Testis (tissue), 3 donors: ENCODE measurements around the gene RETSAT. TPM values are rescaled to one million over a fixed set of nuclear protein-coding genes. Genes with fewer than 3 reads are reported as not detected.

Experiments used
- DNase-seq: peaks from one replicate; pipeline ENCODE4 v3.0.0-alpha.2; 2019
- H3K27ac ChIP-seq, 2 donors: fragments of 200-600 bp; sonication (generic); one replicate each; pipeline ENCODE4 v1.5.1; 2019
- H3K27me3 ChIP-seq: fragments of 200-600 bp; sonication (generic); one replicate; pipeline ENCODE4 v1.5.1; 2019
- H3K36me3 ChIP-seq: fragments of 200-600 bp; sonication (generic); one replicate; pipeline ENCODE4 v1.5.1; 2017; ENCODE audit warnings: low read depth; ENCODE audit errors: missing control alignments
- H3K4me1 ChIP-seq: fragments of 200-600 bp; sonication (generic); one replicate; pipeline ENCODE4 v1.5.1; 2019
- H3K4me3 ChIP-seq, 2 donors: fragments of 200-600 bp; sonication (generic); one replicate each; pipeline ENCODE4 v1.5.1; 2017 to 2019
- H3K9me3 ChIP-seq: fragments of 200-600 bp; sonication (generic); one replicate; pipeline ENCODE4 v1.5.1; 2017
- POLR2A ChIP-seq: fragments of 450-650 bp; IDR thresholded peaks from one replicate; pipeline ENCODE4 v1.6.1; 2017; ENCODE audit warnings: antibody characterized with exemption, mild to moderate bottlenecking, moderate library complexity
- WGBS, 2 donors: methylation state at CpG; one replicate each; pipeline ENCODE4 v1.1.5; 2018; 5-methylcytosine and 5-hydroxymethylcytosine counted together
- intact Hi-C: fragments of 100-400 bp; cut with DNase I; formaldehyde crosslinking; loops from one replicate; pipeline ENCODE4 v1.15.1; 2023; ENCODE audit warnings: low total_unique reads
- polyA plus RNA-seq: library from polyadenylated mRNA; stranded (reverse); fragments of 350-450 nt; fragmentation: Illumina TruSeq; extraction: RNeasy Lipid Tissue Mini Kit (QIAGEN cat#74804); gene quantifications from one replicate; pipeline ENCODE4 v1.2.3, GENCODE V29; 2014; ENCODE audit warnings: low read depth, low replicate concordance; ENCODE audit not compliant: insufficient read depth
- total RNA-seq, 2 donors: library from RNA; depleted of rRNA; stranded (reverse); fragments of >200 nt; gene quantifications; one replicate each; pipeline ENCODE4 v1.2.3, GENCODE V29; 2016
- TF ChIP-seq, protein P1 (sequence below), 3 experiments: fragments of 450-650 bp in 2 of 3; fragments of 200-600 bp in 1 of 3; sonication (generic) in 1 of 3; IDR thresholded peaks; one replicate each; pipeline ENCODE4 v1.5.1; 2016 to 2019; ENCODE audit warnings: antibody characterized with exemption in 3 of 3, mild to moderate bottlenecking in 2 of 3, moderate library complexity in 1 of 3

Gene RETSAT
- total and polyA plus RNA-seq, 3 donors from 2014 or later: 49.7 to 60.5 (median 54.0) TPM

DNA sequence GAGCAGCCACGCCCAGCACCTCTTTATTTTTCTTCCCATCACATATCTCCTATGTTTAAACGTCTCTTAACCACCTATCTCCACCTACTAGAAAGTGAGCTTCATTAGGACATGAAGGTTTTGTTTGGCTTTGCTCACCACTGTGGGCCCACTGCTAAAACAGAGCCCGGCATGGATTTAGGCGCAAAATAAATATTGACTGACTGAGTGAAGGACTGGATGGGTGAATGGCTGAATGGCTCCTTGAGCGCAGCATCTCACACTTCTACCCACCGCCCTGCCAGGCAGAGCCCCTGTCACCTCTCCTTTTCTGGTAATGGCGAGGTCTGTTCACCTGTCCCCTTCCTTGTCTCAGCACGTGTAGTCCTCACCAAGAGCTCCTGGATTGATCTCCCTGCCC is 45.7 kb upstream of the RETSAT start:
- TF ChIP-seq POLR2A: no peak
- TF ChIP-seq, protein P1, sequence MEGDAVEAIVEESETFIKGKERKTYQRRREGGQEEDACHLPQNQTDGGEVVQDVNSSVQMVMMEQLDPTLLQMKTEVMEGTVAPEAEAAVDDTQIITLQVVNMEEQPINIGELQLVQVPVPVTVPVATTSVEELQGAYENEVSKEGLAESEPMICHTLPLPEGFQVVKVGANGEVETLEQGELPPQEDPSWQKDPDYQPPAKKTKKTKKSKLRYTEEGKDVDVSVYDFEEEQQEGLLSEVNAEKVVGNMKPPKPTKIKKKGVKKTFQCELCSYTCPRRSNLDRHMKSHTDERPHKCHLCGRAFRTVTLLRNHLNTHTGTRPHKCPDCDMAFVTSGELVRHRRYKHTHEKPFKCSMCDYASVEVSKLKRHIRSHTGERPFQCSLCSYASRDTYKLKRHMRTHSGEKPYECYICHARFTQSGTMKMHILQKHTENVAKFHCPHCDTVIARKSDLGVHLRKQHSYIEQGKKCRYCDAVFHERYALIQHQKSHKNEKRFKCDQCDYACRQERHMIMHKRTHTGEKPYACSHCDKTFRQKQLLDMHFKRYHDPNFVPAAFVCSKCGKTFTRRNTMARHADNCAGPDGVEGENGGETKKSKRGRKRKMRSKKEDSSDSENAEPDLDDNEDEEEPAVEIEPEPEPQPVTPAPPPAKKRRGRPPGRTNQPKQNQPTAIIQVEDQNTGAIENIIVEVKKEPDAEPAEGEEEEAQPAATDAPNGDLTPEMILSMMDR (IDR thresholded peaks at IDR 0.05): no peak
- H3K4me3 ChIP-seq: no peak overlapping the region
- peaks cover 16% of the 10 kb centered on the region for H3K4me1 ChIP-seq
- no peaks in the 10 kb centered on the region for H3K27me3 ChIP-seq
- WGBS, 2 donors: 95 to 97% methylated on average over 8 of the region's 8 CpGs
- DNase-seq: no peak
- intact Hi-C loops: no loop called here
- no peak overlapping the region for H3K27ac ChIP-seq
- H3K9me3 ChIP-seq: no peaks in the 10 kb centered on the region
- no peaks in the 10 kb centered on the region for H3K36me3 ChIP-seq

DNA sequence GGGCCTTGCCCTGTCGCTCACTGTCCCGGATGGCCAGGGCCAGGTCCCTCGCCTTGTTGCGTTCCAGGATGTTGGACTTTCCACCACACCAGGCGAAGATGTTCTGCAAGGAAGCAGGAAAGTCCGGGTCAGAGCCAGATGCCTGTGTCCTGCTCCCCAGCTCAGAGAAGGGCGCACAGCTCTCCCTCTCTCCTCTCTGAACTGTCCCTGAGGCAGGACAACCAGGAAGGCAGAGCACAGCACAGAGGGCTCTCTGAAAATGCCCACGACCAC is 44.8 kb upstream of the RETSAT start:
- Histone ChIP-seq H3K4me1 (peaks cover 16% of the 10 kb centered on the region), H3K27me3 (no peaks in the 10 kb centered on the region), H3K27ac (no peak overlapping the region), H3K9me3 (no peaks in the 10 kb centered on the region), H3K36me3 (no peaks in the 10 kb centered on the region), H3K4me3 (no peak overlapping the region)
- no peak for DNase-seq
- 94 to 96% methylated on average over 8 of the region's 8 CpGs for WGBS, 2 donors
- TF ChIP-seq, protein P1 (IDR thresholded peaks at IDR 0.05): no peak
- TF ChIP-seq POLR2A: no peak
- intact Hi-C loops: no loop called here

DNA sequence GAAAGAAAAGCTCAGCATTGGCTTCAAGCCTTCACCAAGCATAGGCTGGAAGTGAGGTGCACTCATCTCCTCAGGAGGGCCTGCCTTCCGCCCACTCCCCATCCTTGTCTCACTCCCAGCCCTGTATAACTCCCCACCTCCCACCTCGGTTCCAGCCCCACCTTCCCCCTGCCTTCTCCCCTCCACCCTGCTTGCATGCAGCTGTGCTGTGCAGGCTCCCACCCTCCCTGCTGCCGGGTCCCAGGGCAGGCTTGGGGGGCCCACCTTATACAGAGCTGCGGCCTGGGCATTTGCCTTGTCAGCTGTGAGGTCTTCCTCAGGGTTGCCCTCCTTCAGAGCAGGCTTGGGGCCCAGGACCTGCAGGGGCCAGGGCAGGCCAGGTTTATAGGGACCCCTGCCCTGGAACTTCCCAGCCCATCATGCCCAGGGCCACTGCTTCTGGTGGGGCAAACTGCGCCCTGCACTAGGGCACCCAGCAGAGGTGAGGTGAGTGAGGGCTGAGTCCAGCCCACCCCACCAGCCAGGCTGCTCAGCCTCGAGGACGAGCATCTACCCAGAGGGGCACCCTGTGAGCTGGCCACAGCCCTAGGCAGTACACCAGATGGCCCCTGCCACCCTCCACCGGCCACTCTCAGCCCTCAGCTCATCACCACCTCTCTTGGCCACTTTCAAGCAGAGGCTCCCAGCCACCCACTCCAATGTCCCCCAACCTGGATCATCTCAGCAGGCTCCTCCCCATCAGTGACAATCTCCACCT is 44.3 kb upstream of the RETSAT start:
- 92 to 96% methylated on average over 4 to 8 of the region's 8 CpGs for WGBS, 2 donors
- no peak overlapping the region for H3K27ac ChIP-seq
- intact Hi-C loops: no loop called here
- H3K4me1 ChIP-seq: peaks cover 16% of the 10 kb centered on the region
- H3K9me3 ChIP-seq: no peaks in the 10 kb centered on the region
- TF ChIP-seq POLR2A: no peak
- TF ChIP-seq, protein P1 (IDR thresholded peaks at IDR 0.05): no peak
- H3K36me3 ChIP-seq: no peaks in the 10 kb centered on the region
- DNase-seq: no peak
- H3K27me3 ChIP-seq: no peaks in the 10 kb centered on the region
- no peak overlapping the region for H3K4me3 ChIP-seq

DNA sequence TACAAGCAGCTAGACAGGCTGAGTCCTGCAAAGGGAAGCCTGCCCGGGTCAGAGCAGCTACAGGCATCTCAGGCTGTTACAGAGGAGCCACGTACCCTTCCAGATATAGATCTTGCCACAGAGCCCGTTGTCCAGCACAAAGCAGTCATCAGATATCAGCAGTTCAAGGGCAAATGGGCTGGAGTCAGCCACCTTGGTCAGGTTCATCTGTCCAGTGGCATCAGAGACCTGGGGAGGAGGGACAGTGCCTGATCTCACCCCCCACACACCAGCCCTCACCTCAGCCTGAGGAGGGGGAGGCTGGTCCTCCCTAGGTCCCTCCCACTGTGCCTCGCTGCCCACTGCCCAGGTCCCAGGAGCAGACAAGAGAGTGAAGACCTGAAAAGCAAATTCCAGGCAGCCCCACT is 43.6 kb upstream of the RETSAT start:
- intact Hi-C loops: no loop called here
- H3K27ac ChIP-seq: no peak overlapping the region
- no peaks in the 10 kb centered on the region for H3K27me3 ChIP-seq
- H3K36me3 ChIP-seq: no peaks in the 10 kb centered on the region
- H3K4me1 ChIP-seq: peaks cover 16% of the 10 kb centered on the region
- TF ChIP-seq, protein P1 (IDR thresholded peaks at IDR 0.05): no peak
- no peak for TF ChIP-seq POLR2A
- H3K4me3 ChIP-seq: no peak overlapping the region
- no peak for DNase-seq
- WGBS, 2 donors: 59 to 76% methylated on average over 4 of the region's 4 CpGs
- no peaks in the 10 kb centered on the region for H3K9me3 ChIP-seq
